Parathyroid adenoma (tissue), 2 donors: ENCODE results near the gene IL21R.

Experiments
- H2AFZ ChIP-seq: fragments of 300-600 bp; sonication (generic); one replicate; pipeline ENCODE4 v1.7.0; 2017; ENCODE audit warnings: antibody characterized with exemption, mild to moderate bottlenecking
- H3K27ac ChIP-seq: fragments of 300-600 bp; sonication (generic); one replicate; pipeline ENCODE4 v1.7.0; 2017
- H3K27me3 ChIP-seq: fragments of 300-600 bp; sonication (generic); one replicate; pipeline ENCODE4 v1.7.0; 2017; ENCODE audit warnings: low read length; ENCODE audit not compliant: control insufficient read depth, insufficient read depth
- H3K36me3 ChIP-seq: fragments of 300-600 bp; sonication (generic); one replicate; pipeline ENCODE4 v1.7.0; 2017; ENCODE audit warnings: low read length; ENCODE audit not compliant: control insufficient read depth, insufficient read depth
- H3K4me1 ChIP-seq: fragments of 300-600 bp; sonication (generic); one replicate; pipeline ENCODE4 v1.7.0; 2017; ENCODE audit warnings: control low read depth
- H3K4me2 ChIP-seq: fragments of 300-600 bp; sonication (generic); one replicate; pipeline ENCODE4 v1.7.0; 2017; ENCODE audit warnings: low read length
- H3K4me3 ChIP-seq: fragments of 300-600 bp; sonication (generic); one replicate; pipeline ENCODE4 v1.7.0; 2017; ENCODE audit warnings: low read depth, low read length
- H3K79me2 ChIP-seq: fragments of 300-600 bp; sonication (generic); one replicate; pipeline ENCODE4 v1.7.0; 2017; ENCODE audit warnings: control low read depth
- H3K9ac ChIP-seq: fragments of 300-600 bp; sonication (generic); one replicate; pipeline ENCODE4 v1.7.0; 2017; ENCODE audit warnings: mild to moderate bottlenecking
- H3K9me3 ChIP-seq: fragments of 300-600 bp; sonication (generic); one replicate; pipeline ENCODE4 v1.7.0; 2017; ENCODE audit warnings: low read length; ENCODE audit not compliant: control insufficient read depth
- CTCF ChIP-seq: fragments of 300-600 bp; sonication (generic); IDR thresholded peaks from one replicate; pipeline ENCODE4 v1.7.0; 2017; ENCODE audit warnings: antibody characterized with exemption, mild to moderate bottlenecking
- donor health status: primary hyperparathyroidism.

IL21R gene

DNA sequence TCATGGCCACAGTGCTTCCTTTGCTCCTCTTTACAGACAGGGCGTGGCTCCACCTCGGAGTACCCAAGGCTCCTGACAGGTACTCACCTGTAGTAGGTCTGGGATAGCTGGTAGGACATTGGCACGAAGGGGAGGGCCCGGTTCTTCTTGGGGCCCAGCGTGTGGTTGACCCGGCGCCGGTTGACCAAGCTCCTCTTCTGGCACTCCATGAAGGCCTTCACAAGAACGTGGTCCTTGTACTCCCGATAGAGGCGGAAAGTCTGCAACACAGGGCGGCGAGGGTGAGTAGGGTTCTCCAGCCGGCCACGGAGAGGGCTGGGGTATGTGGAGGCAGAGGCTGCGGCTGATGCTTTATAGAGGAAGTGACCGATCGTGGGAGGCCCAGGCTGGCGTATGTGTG, 69.7 kb downstream of the IL21R start:
- Histone ChIP-seq H3K36me3 (no peaks in the 10 kb centered on the region), H3K4me3 (no peak overlapping the region), H3K4me1 (no peaks in the 10 kb centered on the region), H2AFZ (no peak overlapping the region), H3K27me3 (no peaks in the 10 kb centered on the region), H3K79me2 (no peaks in the 10 kb centered on the region), H3K9ac (no peak overlapping the region), H3K4me2 (no peak overlapping the region), H3K27ac (no peak overlapping the region), H3K9me3 (no peaks in the 10 kb centered on the region)
- no peak for TF ChIP-seq CTCF

DNA sequence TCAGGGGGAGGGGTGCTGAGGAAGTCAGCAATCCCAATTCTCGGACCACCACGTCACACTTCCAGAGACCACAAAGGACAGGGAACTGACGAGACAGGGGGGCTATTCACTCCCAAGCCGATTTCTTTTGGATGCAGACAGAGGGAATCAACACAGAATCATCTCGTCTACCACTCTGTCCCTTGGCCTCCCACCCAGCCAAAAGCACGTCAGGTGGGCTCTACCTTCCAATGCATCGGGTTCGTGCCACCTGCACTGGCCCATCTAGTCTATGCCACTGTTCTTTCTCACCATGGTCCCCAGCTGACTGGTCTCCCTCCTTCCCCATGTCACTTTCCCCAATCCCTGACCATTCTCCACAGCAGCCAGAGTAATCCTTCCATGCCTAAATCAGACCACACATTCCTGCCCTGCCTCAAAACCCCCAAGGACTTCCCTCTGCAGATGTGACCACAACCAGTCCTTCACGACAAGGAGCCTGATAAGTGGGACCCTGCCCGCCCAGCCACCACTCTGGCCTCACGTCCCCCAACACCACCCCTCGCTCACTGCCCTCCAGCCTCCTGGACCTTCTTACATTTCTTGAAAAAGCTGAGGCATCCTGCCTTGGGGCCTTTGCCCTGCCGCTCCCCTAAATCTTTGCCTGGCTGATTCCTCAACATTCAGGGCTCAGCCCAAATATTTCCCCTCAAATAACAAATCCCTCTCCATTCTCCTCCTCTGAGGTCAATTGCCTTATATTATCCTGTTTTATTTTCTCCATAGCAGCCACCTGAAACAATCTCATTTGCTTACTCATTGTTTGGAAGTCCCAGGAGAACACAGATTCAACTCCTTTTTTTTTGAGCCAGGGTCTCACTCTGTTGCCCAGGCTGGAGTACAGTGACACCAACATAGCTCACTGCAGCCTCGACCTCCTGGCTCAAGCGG, 70.4 kb downstream of the IL21R start:
- H3K9me3 ChIP-seq: no peaks in the 10 kb centered on the region
- no peaks in the 10 kb centered on the region for H3K36me3 ChIP-seq
- H3K27ac ChIP-seq: no peak overlapping the region

DNA sequence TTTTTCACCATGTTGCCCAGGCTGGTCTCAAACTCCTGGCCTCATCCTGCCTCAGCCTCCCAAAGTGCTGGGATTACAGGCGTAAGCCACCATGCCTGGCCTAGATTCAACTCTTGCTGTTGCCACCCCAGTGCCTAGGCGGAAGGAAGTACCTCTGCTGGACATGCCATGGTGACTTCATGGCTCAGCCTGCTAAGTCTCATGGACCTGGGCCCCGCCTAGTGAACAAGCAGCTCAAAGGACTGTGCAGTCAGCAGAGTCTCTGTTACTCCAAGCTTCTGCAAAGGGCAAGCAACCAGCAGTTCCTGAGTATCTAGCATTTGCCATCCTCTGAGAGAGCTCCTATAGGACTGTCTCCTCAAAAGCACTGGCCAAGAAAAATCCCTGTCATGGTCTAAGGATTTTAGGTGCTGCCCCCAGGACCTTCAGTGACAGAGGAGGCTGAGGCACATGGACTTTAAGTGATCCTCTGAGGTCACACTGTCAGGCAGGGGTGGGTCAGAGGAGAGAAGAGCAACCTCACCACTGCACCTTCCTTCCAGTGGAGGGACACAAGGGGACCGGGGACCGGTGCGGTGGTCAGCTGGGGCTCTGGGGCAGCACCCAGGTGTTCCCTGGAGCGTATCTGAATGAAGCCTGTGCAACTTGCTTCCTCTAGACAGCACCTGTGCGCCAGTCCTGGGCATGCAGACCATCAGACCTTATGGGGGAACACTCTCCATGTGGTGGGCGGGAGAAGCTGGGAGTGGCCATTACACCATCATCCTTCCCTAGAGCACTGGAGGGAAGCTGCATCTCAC, 71.3 kb downstream of the IL21R start:
- Histone ChIP-seq H3K4me2 (no peak overlapping the region), H3K9me3 (no peaks in the 10 kb centered on the region), H3K79me2 (no peaks in the 10 kb centered on the region), H3K36me3 (no peaks in the 10 kb centered on the region), H2AFZ (no peak overlapping the region), H3K27ac (no peak overlapping the region), H3K4me1 (no peaks in the 10 kb centered on the region), H3K9ac (no peak overlapping the region), H3K4me3 (no peak overlapping the region), H3K27me3 (no peaks in the 10 kb centered on the region)
- no peak for TF ChIP-seq CTCF

More for the DNA sequence above, 70.4 kb downstream of the IL21R start:
- Histone ChIP-seq H3K27me3 (no peaks in the 10 kb centered on the region), H3K4me3 (no peak overlapping the region), H2AFZ (no peak overlapping the region), H3K4me1 (no peaks in the 10 kb centered on the region), H3K79me2 (no peaks in the 10 kb centered on the region), H3K4me2 (no peak overlapping the region), H3K9ac (no peak overlapping the region)
- no peak for TF ChIP-seq CTCF

- Histone ChIP-seq H3K79me2 (no peaks in the 10 kb centered on the region), H3K9ac (no peak overlapping the region), H3K4me3 (no peak overlapping the region), H3K27ac (no peak overlapping the region), H3K36me3 (no peaks in the 10 kb centered on the region), H2AFZ (no peak overlapping the region), H3K4me2 (no peak overlapping the region), H3K9me3 (no peaks in the 10 kb centered on the region), H3K4me1 (no peaks in the 10 kb centered on the region), H3K27me3 (no peaks in the 10 kb centered on the region)
- no peak for TF ChIP-seq CTCF
Measured at GRCh38 chr16:27474041-27474440, 72.1 kb downstream of the IL21R start.
